ENCODE results near the gene TAS2R41. TPM values are rescaled to one million over a fixed set of nuclear protein-coding genes. Genes with fewer than 3 reads are reported as not detected.
A peak's percentile ranks its signal among the peaks of the same experiment; 100 is the strongest.

The TAS2R41 gene
- polyA plus RNA-seq, 10 donors: not detected

GRCh38 chr7:143492799-143493739, 15.4 kb downstream of the TAS2R41 start:
- no peak for DNase-seq

DNA sequence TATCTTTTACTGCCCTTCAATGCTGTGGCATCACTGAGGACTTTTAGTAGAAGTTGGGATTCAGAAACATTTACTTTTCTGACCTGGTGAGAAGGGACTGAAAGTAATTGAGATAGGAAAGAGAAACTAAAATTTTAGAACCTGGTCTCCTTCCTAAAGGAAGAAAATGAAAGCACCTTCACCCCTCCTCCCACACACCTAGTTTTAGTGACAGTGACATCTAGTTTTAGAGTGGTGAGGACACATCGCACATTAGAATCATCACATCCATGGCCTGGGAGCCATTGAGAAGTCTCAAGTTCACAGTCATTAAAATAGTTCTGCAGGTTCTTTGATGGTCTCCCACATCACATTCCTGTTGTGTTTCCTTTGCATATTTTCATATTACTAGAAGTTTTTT, 16.1 kb downstream of the TAS2R41 start:
- DNase-seq: no peak

DNA sequence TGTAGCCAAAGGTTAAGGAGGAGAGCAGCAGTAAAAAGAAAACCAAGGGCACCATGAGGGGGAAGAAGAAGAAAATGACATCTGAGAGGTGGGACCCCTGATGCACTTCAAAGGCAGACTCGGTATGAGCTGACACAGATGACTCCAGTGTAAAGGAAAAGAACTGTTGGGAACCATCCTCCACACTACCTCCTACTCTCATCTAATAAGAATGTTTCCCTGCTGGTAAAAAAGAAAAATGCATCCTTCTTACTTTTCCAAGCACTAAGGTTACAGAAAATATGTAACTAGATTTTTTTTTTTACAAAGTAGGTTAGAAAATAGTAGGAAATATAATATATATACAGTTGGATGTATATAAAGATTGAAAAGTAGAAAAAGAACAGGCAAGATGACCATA, 16.9 kb downstream of the TAS2R41 start:
- DNase-seq: no peak

DNA sequence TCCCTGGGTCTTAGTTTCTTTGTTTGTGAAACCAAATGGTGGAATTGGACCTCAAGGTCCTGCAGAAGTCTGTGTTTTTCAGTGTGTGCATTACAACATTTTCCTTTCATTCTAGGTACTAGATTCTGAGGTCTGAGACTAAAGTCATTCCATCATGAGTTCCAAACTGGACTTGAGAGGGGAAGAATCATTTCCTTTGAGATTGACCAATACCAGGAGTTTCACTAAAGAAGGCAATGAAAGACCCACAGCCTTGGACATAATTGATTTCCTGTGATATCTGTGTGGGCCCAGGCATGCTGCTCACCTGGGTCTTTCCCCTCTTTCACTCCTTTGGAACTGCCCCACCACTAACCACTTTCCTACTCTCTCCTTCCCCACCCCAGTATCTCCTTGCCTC, 18.2 kb downstream of the TAS2R41 start:
- DNase-seq: no peak

GRCh38 chr7:143496263-143496662, 18.6 kb downstream of the TAS2R41 start:
- DNase-seq: no peak

DNA sequence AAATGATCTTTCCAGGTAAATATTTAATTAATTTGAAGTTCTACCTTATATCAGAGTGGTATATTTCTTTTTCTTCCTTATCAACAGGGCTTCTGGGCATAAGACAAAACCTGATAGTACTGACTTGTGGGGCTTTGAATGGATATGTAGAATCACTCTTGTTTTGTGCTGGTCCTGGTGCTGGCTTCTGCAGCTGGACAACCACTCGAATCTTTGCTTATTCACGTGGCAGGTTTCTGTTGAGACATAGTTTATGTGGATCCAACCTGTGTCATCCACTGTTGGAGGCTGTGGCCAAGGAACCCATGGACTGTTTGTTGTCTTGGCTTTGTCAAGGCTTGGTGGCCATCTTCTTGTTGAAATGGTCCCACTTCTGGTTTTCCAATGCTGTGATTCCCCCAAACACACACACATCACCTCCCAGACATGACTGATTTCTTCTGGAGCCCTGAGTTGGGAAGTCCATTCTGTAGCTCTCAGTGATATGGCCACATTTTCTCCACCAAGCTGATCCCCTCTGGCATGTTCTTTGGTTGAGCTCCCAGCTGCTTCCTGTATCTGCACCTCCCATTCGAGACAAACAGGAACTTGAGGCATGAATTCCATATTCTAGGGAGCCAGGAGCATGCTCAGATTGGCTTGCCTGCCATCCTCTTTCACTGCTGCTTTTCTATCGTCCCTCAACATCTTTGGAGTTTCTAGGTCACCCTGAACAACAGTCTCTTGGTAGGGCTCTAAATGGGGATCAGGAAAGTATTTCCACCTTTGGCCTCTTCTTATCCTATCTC, 19.5 kb downstream of the TAS2R41 start:
- no peak for DNase-seq

GRCh38 chr7:143499246-143499645, 21.6 kb downstream of the TAS2R41 start:
- DNase-seq: peak; percentile 70 to 81 (median 75)

- DNase-seq: no peak
Observed at GRCh38 chr7:143499743-143500348, 22.2 kb downstream of the TAS2R41 start.

DNA sequence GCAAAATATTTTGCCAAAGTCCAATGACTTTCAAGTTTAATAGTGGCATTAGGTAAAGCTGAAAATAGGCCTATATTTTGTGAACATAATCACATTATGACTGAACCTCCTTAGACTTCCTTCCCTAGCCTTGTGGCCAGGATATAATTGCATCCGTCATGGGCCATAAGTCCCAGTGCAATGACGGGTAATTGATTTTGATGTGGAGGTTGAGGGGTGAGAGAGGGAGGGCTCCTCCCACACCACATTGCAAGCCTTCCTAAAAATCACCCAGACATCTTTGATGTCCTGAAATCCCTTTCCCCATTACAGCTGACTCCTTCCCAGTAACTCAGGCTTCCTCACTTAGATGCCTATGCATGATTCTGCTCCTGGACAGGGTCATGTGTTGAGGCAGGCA, 25.6 kb downstream of the TAS2R41 start:
- no peak for DNase-seq

- DNase-seq: no peak
Observed at GRCh38 chr7:143504215-143504936, 26.7 kb downstream of the TAS2R41 start.

DNA sequence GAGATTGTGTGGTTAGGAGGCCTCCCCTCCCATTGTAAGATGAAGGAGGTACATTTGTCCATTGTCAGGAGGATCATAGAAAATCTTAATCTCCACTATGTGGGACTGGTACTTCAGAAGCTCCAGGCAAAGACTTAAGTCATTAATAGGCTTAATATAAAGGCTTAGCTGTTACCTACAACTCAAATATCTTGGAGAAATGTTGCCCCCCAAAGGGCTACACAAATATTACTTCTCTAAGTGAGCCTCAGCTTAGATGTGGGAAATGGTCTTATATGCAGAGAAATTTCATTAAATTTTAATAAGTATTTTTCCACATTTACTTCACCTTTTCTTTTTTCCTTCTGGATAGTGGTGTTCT, 27.2 kb downstream of the TAS2R41 start:
- DNase-seq: no peak

DNA sequence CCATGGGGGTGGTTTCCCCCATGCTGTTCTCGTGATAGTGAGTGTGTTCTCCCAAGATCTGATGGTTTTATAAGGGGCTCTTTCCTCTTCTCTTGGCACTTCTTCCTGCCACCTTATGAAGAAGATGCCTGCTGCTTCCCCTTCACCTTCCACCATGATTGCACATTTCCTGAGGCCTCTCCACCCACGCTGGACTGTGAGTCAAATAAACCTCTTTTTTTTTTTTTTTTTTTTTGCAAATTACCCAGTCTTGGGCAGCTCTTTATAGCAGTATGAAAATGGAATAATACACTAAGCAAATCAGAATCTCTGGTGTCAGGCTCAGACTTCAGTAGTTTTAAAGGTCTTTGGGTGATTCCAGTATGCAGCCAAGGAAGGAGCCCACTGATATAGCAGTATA, 28.2 kb downstream of the TAS2R41 start:
- no peak for DNase-seq

DNA sequence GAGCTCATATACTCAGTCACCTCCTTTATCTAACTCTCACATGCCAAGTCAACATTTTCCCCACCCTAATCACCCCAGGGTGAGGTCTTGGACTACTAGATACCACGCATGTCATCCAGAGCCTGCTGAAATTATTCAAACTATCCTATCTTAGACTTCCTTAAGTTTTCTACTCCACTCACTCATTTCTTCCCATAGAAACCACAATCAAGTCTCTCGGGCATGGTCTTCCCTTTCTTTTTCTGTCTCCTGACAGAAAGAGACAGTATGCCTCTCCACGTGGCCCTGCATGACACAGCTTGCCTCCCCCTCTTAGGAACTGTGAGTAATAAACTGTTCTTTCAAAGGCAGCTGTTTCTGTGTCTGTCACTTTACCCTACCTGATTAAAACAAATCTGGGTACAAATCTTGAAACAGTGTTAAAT, 29.4 kb downstream of the TAS2R41 start:
- DNase-seq: no peak

GRCh38 chr7:143507534-143508055, 29.9 kb downstream of the TAS2R41 start:
- DNase-seq: no peak

DNA sequence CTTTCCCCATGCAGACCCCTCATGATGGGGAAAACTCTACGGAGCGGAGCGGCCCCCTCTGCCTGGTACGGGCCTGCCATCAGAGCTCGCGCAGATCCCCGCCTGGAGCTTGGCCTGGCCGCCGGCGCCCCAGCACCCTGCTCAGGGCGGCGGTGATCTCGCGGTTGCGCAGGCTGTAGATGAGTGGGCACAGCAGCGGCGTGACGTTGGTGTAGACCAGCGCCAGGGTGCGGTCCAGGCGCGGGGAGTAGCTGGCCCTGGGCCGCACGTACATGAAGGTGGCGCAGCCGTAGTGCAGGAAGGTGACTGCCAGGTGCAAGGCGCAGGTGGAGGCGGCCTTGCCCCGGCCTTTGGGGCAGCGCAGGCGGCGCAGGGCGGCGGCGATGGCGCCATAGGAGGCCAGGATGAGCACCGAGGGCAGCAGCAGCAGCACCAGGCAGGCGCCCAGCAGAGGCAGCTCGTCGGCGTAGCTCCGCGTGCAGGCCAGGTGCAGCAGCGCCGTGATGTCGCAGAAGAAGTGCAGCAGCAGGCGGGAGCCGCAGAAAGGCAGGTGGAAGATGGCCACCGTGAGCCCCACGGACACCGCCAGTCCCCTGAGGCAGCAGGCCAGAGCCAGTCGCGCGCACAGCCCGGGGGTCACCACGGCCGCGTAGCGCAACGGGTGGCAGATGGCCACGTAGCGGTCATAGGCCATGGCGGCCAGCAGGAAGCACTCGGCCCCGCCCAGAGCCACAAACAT, 33.4 kb downstream of the TAS2R41 start:
- DNase-seq: no peak

DNA sequence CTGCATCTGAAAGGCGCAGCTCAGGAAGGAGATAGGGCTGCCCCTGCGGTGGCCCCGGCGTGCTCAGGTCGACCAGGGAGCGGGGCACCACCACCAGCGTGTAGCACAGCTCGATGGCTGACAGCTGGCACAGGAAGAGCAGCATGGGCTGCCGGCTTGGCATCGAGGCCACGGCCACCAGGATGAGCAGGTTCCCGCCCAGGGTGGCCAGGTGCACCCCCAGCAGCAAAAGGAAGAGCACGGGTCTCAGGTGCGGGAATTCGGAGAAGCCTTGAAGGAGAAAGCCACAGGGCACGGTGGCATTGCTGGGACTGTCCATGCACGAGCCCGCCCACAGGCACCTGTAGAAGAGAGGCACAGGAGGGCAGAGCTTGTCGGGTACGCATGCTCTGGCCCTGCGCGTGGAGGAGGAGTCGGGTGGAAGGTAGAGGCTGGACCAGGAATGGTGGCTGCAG, 33.9 kb downstream of the TAS2R41 start:
- DNase-seq: no peak

DNA sequence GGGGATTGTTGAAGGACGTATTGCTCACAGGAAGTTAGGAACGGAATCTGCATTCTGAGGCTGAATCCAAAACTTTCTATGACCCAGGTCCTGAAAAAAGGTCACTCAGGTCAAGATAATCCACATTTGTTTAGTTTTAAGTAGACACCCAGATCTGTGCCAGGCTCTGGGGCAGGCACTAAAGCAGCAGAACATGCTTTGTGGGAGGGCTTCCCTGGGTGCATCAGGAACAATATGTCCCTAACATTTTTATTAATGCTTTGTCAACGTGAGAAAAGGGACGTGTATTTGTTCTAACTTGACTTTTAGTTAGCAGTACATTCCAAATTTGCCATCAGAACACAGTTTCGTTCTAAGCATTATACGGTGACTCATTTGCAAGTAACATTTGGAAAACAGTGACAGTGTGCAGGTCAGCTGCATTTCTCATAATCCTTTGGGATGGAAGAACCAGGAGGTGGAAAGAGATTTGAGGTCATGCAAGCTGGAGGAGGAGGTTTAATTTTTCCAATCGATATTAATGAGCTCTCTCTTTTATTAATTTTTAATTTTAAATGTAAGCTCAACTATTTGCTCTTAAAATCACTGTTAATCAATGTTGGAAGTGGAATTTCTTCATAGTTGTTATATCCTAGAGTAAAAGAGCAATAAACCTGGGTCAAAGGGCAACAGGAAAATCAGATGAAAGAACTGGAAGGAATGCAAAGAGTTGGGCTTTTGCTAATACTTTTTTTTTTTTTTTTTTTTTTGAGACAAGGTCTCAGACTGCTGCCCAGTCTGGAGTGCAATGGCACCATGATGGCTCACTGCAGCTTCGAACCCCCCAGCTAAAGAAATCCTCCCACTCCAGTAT, 35.0 kb downstream of the TAS2R41 start:
- DNase-seq: no peak

GRCh38 chr7:143514487-143514886, 36.8 kb downstream of the TAS2R41 start:
- no peak for DNase-seq

- DNase-seq: peak; percentile 38 to 72 (median 38)
Observed at GRCh38 chr7:143514995-143515735, 37.5 kb downstream of the TAS2R41 start.
